ENCODE data around the gene ACAN. TPM values are rescaled to one million over a fixed set of nuclear protein-coding genes. Genes with fewer than 3 reads are reported as not detected.

ACAN gene
- total RNA-seq, 1 experiment from 2014 or later = 0.03 TPM

- BruUV-seq (replicated peaks) = no TSS peak
- no peak for ATAC-seq
- in situ Hi-C loops (cut with HindIII; ENCODE audit: low pct_unique_long_range_greater_than_20kb, low sequenced_read_pairs) = no loop called here
- H3K27ac ChIP-seq (ENCODE audit: low read length) = no peak overlapping the region
- no peak for TF ChIP-seq TCF7L2 (IDR thresholded peaks at IDR 0.05; ENCODE audit: low read depth, low read length)
- TF ChIP-seq POLR2AphosphoS5 (IDR thresholded peaks at IDR 0.05; ENCODE audit: low read depth, low read length) = no peak
- TF ChIP-seq CTCF (IDR thresholded peaks at IDR 0.05) = no peak
- TF ChIP-seq, protein P1, sequence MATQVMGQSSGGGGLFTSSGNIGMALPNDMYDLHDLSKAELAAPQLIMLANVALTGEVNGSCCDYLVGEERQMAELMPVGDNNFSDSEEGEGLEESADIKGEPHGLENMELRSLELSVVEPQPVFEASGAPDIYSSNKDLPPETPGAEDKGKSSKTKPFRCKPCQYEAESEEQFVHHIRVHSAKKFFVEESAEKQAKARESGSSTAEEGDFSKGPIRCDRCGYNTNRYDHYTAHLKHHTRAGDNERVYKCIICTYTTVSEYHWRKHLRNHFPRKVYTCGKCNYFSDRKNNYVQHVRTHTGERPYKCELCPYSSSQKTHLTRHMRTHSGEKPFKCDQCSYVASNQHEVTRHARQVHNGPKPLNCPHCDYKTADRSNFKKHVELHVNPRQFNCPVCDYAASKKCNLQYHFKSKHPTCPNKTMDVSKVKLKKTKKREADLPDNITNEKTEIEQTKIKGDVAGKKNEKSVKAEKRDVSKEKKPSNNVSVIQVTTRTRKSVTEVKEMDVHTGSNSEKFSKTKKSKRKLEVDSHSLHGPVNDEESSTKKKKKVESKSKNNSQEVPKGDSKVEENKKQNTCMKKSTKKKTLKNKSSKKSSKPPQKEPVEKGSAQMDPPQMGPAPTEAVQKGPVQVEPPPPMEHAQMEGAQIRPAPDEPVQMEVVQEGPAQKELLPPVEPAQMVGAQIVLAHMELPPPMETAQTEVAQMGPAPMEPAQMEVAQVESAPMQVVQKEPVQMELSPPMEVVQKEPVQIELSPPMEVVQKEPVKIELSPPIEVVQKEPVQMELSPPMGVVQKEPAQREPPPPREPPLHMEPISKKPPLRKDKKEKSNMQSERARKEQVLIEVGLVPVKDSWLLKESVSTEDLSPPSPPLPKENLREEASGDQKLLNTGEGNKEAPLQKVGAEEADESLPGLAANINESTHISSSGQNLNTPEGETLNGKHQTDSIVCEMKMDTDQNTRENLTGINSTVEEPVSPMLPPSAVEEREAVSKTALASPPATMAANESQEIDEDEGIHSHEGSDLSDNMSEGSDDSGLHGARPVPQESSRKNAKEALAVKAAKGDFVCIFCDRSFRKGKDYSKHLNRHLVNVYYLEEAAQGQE (IDR thresholded peaks at IDR 0.05; ENCODE audit: insufficient read depth in 1 of 2, low read depth in 2 of 2, low read length in 1 of 2) = no peak
- TF ChIP-seq SIN3A (IDR thresholded peaks at IDR 0.05; ENCODE audit: borderline replicate concordance, insufficient read depth, low read depth, low read length) = no peak
- no peaks in the 10 kb centered on the region for H3K4me1 ChIP-seq (ENCODE audit: control insufficient read depth, insufficient read depth, low read length)
- DNase-seq (ENCODE audit: low read depth, low spot score) = no peak
- CTCF ChIA-PET = no interaction called here
- intact Hi-C loops (cut with micrococcal nuclease; ENCODE audit: unreplicated experiment) = no loop called here
- H3K9me3 ChIP-seq (ENCODE audit: control insufficient read depth, insufficient read depth, low read depth, low read length) = no peaks in the 10 kb centered on the region
- no peak overlapping the region for H3K4me3 ChIP-seq (ENCODE audit: low read depth in 2 of 2, low read length in 2 of 2)
- POLR2A ChIA-PET = interaction anchor here (0.5 kb wide), 1 partner anchor 102 kb away, joined by 8 read pairs; no protein-coding TSS in a partner anchor
- no peaks in the 10 kb centered on the region for H3K36me3 ChIP-seq (ENCODE audit: control insufficient read depth, insufficient read depth, low read length)
- H3K27me3 ChIP-seq (ENCODE audit: control insufficient read depth, insufficient read depth, low read length) = no peaks in the 10 kb centered on the region
Observed at GRCh38 chr15:88844749-88845386, 41.6 kb downstream of the ACAN start.

DNA sequence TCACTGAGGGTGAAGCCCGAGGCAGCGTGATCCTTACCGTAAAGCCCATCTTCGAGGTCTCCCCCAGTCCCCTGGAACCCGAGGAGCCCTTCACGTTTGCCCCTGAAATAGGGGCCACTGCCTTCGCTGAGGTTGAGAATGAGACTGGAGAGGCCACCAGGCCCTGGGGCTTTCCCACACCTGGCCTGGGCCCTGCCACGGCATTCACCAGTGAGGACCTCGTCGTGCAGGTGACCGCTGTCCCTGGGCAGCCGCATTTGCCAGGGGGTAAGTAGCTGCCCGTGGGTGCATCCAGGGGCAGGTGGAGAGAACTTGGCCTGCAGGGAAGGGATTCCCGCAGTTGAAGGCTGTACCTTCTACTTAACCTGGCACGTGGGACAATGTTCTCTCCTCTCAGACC lies 42.4 kb downstream of the ACAN start:
- in situ Hi-C loops (cut with HindIII; ENCODE audit: low pct_unique_long_range_greater_than_20kb, low sequenced_read_pairs) (no loop called here), intact Hi-C loops (cut with micrococcal nuclease; ENCODE audit: unreplicated experiment) (no loop called here)
- ATAC-seq = no peak
- H3K4me1 ChIP-seq (ENCODE audit: control insufficient read depth, insufficient read depth, low read length) = no peaks in the 10 kb centered on the region
- no TSS peak for BruUV-seq (replicated peaks)
- CTCF ChIA-PET = no interaction called here
- DNase-seq (ENCODE audit: low read depth, low spot score) = no peak
- H3K36me3 ChIP-seq (ENCODE audit: control insufficient read depth, insufficient read depth, low read length) = no peaks in the 10 kb centered on the region
- H3K9me3 ChIP-seq (ENCODE audit: control insufficient read depth, insufficient read depth, low read depth, low read length) = no peaks in the 10 kb centered on the region
- no peak for TF ChIP-seq POLR2AphosphoS5 (IDR thresholded peaks at IDR 0.05; ENCODE audit: low read depth, low read length)
- POLR2A ChIA-PET = no interaction called here
- H3K4me3 ChIP-seq (ENCODE audit: low read depth in 2 of 2, low read length in 2 of 2) = no peak overlapping the region
- no peak overlapping the region for H3K27ac ChIP-seq (ENCODE audit: low read length)
- H3K27me3 ChIP-seq (ENCODE audit: control insufficient read depth, insufficient read depth, low read length) = no peaks in the 10 kb centered on the region

DNA sequence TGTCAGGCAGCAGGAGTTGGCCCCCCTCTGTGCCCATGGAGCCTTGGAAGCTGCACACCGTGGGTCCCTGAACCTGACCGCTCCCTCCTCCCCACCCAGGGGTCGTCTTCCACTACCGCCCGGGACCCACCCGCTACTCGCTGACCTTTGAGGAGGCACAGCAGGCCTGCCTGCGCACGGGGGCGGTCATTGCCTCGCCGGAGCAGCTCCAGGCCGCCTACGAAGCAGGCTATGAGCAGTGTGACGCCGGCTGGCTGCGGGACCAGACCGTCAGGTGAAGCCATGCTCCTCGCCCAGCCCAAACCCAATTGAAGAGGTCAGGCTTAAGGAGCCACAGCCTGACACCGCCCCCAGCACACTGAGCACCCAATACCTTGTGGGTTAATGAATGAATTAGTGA lies 43.9 kb downstream of the ACAN start:
- Histone ChIP-seq H3K9me3 (ENCODE audit: control insufficient read depth, insufficient read depth, low read depth, low read length) (no peaks in the 10 kb centered on the region), H3K4me3 (ENCODE audit: low read depth in 2 of 2, low read length in 2 of 2) (no peak overlapping the region), H3K36me3 (ENCODE audit: control insufficient read depth, insufficient read depth, low read length) (no peaks in the 10 kb centered on the region), H3K27me3 (ENCODE audit: control insufficient read depth, insufficient read depth, low read length) (no peaks in the 10 kb centered on the region), H3K27ac (ENCODE audit: low read length) (no peak overlapping the region), H3K4me1 (ENCODE audit: control insufficient read depth, insufficient read depth, low read length) (no peaks in the 10 kb centered on the region)
- no peak for TF ChIP-seq POLR2AphosphoS5 (IDR thresholded peaks at IDR 0.05; ENCODE audit: low read depth, low read length)
- TF ChIP-seq, protein P1 (IDR thresholded peaks at IDR 0.05; ENCODE audit: insufficient read depth in 1 of 2, low read depth in 2 of 2, low read length in 1 of 2) = no peak
- no peak for TF ChIP-seq CTCF (IDR thresholded peaks at IDR 0.05)
- intact Hi-C loops (cut with micrococcal nuclease; ENCODE audit: unreplicated experiment) (no loop called here), in situ Hi-C loops (cut with HindIII; ENCODE audit: low pct_unique_long_range_greater_than_20kb, low sequenced_read_pairs) (no loop called here)
- no peak for DNase-seq (ENCODE audit: low read depth, low spot score)
- ChIA-PET POLR2A (no interaction called here), CTCF (no interaction called here)
- 0 out of 2 replicates have a peak, but pooled peaks have one; percentile 37 for ATAC-seq
- BruUV-seq (replicated peaks) = no TSS peak

Data from Panc1 (cell line).